Measurements from ENCODE around the gene NFATC2. TPM values are rescaled to one million over a fixed set of nuclear protein-coding genes. Genes with fewer than 3 reads are reported as not detected.

The NFATC2 gene
- total RNA-seq, 1 experiment from 2014 or later: 6.3 TPM

DNA sequence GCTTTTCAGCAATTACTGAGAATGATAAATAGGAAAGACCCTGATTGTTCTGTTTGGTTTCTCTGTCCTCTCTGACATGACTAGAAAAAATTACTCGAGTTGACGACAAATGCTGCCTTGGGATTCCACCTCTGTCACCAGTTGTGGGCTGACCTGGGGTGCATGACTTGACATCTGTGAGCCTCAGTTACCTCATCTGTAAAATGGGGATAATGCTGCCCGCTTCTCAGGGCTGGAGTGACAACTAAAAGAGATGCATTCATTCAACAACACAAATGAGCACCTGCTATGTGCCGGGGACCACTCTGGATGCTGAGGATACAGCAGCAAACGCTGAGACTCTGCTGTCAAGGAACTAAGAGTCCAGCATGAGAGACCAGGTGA lies 94.8 kb downstream of the NFATC2 start:
- Histone ChIP-seq H3K27me3 (ENCODE audit: insufficient read depth, low read depth) (no peaks in the 10 kb centered on the region), H3K36me3 (ENCODE audit: low read depth) (no peaks in the 10 kb centered on the region), H3K4me1 (replicated peaks; ENCODE audit: insufficient read depth) (peaks cover 28% of the 10 kb centered on the region), H3K27ac (peak overlapping the region; percentile 76), H3K79me2 (ENCODE audit: low read depth) (no peaks in the 10 kb centered on the region), H3F3A (ENCODE audit: insufficient read depth, low read depth) (peaks cover 36% of the 10 kb centered on the region), H3K9me2 (ENCODE audit: insufficient read depth) (no peaks in the 10 kb centered on the region), H3K4me2 (peak overlapping the region; percentile 72), H2AFZ (no peak overlapping the region), H3K9me3 (ENCODE audit: insufficient read depth, low read depth) (no peaks in the 10 kb centered on the region), H4K20me1 (ENCODE audit: insufficient read depth) (no peaks in the 10 kb centered on the region), H3K4me3 (peak overlapping the region; percentile 16; the same call in 1 of the 2 replicates)
- intact Hi-C loops (cut with micrococcal nuclease; ENCODE audit: unreplicated experiment): loop anchor here (1.0 kb wide), 2 partner anchors 9 to 86 kb away; no protein-coding TSS in a partner anchor
- BruUV-seq (replicated peaks): no TSS peak
- DNase-seq: no peak
- POLR2A ChIA-PET (ENCODE audit: unreplicated experiment): no interaction called here
- no peak for TF ChIP-seq EZH2 (IDR thresholded peaks at IDR 0.05; ENCODE audit: low read depth)
- TF ChIP-seq, protein P1, sequence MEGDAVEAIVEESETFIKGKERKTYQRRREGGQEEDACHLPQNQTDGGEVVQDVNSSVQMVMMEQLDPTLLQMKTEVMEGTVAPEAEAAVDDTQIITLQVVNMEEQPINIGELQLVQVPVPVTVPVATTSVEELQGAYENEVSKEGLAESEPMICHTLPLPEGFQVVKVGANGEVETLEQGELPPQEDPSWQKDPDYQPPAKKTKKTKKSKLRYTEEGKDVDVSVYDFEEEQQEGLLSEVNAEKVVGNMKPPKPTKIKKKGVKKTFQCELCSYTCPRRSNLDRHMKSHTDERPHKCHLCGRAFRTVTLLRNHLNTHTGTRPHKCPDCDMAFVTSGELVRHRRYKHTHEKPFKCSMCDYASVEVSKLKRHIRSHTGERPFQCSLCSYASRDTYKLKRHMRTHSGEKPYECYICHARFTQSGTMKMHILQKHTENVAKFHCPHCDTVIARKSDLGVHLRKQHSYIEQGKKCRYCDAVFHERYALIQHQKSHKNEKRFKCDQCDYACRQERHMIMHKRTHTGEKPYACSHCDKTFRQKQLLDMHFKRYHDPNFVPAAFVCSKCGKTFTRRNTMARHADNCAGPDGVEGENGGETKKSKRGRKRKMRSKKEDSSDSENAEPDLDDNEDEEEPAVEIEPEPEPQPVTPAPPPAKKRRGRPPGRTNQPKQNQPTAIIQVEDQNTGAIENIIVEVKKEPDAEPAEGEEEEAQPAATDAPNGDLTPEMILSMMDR (conservative IDR thresholded peaks at IDR 0.05): no peak
- CTCF ChIA-PET: interaction anchor here (0.6 kb wide), 1 partner anchor 397 kb away, joined by 3 read pairs; no protein-coding TSS in a partner anchor

DNA sequence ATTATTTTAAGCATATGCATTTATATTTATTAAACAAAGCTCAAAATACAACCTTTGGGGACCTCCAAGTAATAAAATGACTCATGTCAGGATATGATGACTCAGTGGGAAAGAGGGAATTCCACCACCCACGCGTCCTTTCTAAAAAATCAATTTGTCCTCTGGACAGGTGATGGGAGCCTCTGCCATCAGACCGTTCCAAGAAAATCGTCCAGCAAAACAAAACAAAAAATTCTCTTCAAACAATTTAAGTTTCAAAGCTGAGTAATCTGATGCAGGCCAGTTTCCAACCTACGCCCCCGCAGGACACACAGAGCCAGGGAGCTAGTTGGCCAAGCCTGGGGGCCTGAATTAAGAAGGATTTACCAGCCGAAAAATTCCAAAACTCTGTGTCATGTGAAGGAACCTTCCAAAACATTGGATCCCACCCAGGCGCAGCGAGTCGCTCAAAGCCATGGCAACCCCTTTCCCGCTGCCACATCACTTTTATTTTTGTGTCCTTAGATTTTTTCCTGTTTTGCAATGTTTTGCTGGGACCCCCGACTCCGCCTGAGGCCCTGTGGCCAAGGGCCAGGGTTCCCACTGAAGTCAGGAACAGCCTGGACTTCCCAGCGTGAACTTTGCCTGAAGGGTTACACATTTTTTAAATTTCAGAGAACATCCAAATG lies 95.3 kb downstream of the NFATC2 start:
- intact Hi-C loops (cut with micrococcal nuclease; ENCODE audit: unreplicated experiment): loop anchor here (1.0 kb wide), 2 partner anchors 9 to 86 kb away; no protein-coding TSS in a partner anchor
- H3K27me3 ChIP-seq (ENCODE audit: insufficient read depth, low read depth): no peaks in the 10 kb centered on the region
- no peaks in the 10 kb centered on the region for H4K20me1 ChIP-seq (ENCODE audit: insufficient read depth)
- H3K27ac ChIP-seq: peak overlapping the region; percentile 76
- H3K9me2 ChIP-seq (ENCODE audit: insufficient read depth): no peaks in the 10 kb centered on the region
- H3K79me2 ChIP-seq (ENCODE audit: low read depth): no peaks in the 10 kb centered on the region
- H3K4me2 ChIP-seq: peak overlapping the region; percentile 72
- POLR2A ChIA-PET (ENCODE audit: unreplicated experiment): interaction anchor here (0.7 kb wide), 1 partner anchor 19 kb away, joined by 3 read pairs; no protein-coding TSS in a partner anchor
- CTCF ChIA-PET: interaction anchor here (0.6 kb wide), 1 partner anchor 396 kb away, joined by 3 read pairs; no protein-coding TSS in a partner anchor
- BruUV-seq (replicated peaks): no TSS peak
- peak overlapping the region; percentile 16; the same call in 1 of the 2 replicates for H3K4me3 ChIP-seq
- DNase-seq: peak; percentile 78 to 93
- peaks cover 28% of the 10 kb centered on the region for H3K4me1 ChIP-seq (replicated peaks; ENCODE audit: insufficient read depth)
- H3F3A ChIP-seq (ENCODE audit: insufficient read depth, low read depth): peaks cover 36% of the 10 kb centered on the region
- TF ChIP-seq, protein P1 (conservative IDR thresholded peaks at IDR 0.05): 0 out of 2 replicates have a peak, but pooled peaks have one; percentile 16
- TF ChIP-seq EZH2 (IDR thresholded peaks at IDR 0.05; ENCODE audit: low read depth): no peak
- no peak overlapping the region for H2AFZ ChIP-seq
- no peaks in the 10 kb centered on the region for H3K36me3 ChIP-seq (ENCODE audit: low read depth)
- no peaks in the 10 kb centered on the region for H3K9me3 ChIP-seq (ENCODE audit: insufficient read depth, low read depth)

DNA sequence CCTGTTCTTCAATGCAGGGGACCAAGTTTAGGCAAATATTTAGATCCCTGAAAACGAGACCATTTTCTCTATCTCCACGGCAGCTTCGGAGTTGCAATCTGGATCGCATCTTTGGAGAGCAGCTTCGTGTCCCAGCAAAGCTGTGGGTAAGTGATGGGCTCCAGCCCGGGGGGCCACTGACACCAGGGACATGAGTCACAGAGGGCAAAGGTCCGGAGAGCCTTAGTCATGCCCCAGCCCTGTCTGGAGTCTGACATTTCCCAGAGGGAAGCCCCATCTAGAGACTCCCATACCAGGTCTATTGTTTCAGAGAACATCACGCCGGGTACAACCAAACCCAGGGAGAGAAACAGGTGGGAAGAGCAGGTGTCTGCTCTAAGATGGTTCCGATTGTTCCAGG lies 95.9 kb downstream of the NFATC2 start:
- CTCF ChIA-PET: no interaction called here
- Histone ChIP-seq H3K27me3 (ENCODE audit: insufficient read depth, low read depth) (no peaks in the 10 kb centered on the region), H3K9me3 (ENCODE audit: insufficient read depth, low read depth) (no peaks in the 10 kb centered on the region), H3K79me2 (ENCODE audit: low read depth) (no peaks in the 10 kb centered on the region), H3K9me2 (ENCODE audit: insufficient read depth) (no peaks in the 10 kb centered on the region), H3F3A (ENCODE audit: insufficient read depth, low read depth) (peaks cover 36% of the 10 kb centered on the region), H3K27ac (peak overlapping the region; percentile 76), H3K4me3 (no peak overlapping the region), H2AFZ (no peak overlapping the region), H3K36me3 (ENCODE audit: low read depth) (no peaks in the 10 kb centered on the region), H3K4me1 (replicated peaks; ENCODE audit: insufficient read depth) (peaks cover 28% of the 10 kb centered on the region), H3K4me2 (peak overlapping the region; percentile 72), H4K20me1 (ENCODE audit: insufficient read depth) (no peaks in the 10 kb centered on the region)
- DNase-seq: peak; percentile 62 to 77
- intact Hi-C loops (cut with micrococcal nuclease; ENCODE audit: unreplicated experiment): loop anchor here (1.0 kb wide), 3 partner anchors 10 to 87 kb away; no protein-coding TSS in a partner anchor
- BruUV-seq (replicated peaks): no TSS peak
- POLR2A ChIA-PET (ENCODE audit: unreplicated experiment): interaction anchor here (0.7 kb wide), 1 partner anchor 20 kb away, joined by 3 read pairs; no protein-coding TSS in a partner anchor
- TF ChIP-seq EZH2 (IDR thresholded peaks at IDR 0.05; ENCODE audit: low read depth): no peak
- TF ChIP-seq, protein P1 (conservative IDR thresholded peaks at IDR 0.05): no peak

Data from PC-9 (cell line).